H9 (cell line): ENCODE data around the gene TBCB. TPM values are rescaled to one million over a fixed set of nuclear protein-coding genes. Genes with fewer than 3 reads are reported as not detected.

Experiments
- DNase-seq: peaks from one replicate; pipeline ENCODE4 v3.0.0-alpha.2; 2017
- H2AFZ ChIP-seq: one replicate; pipeline ENCODE4 v1.6.1; 2013; ENCODE audit warnings: mild to moderate bottlenecking, low read length, control low read depth, moderate library complexity
- H2AK5ac ChIP-seq: 2 replicates; pipeline ENCODE4 v1.6.1; 2013; ENCODE audit warnings: low read length, control low read depth, mixed read lengths; ENCODE audit not compliant: insufficient read length
- H2BK120ac ChIP-seq: one replicate; pipeline ENCODE4 v1.6.1; 2013; ENCODE audit warnings: low read depth, mild to moderate bottlenecking, low read length, control low read depth, inconsistent platforms; ENCODE audit not compliant: poor library complexity, severe bottlenecking
- H2BK12ac ChIP-seq: 2 replicates; pipeline ENCODE4 v1.6.1; 2013; ENCODE audit warnings: low read length, control low read depth, mixed read lengths, low read depth; ENCODE audit not compliant: insufficient read length
- H2BK15ac ChIP-seq: 2 replicates; pipeline ENCODE4 v1.6.1; 2013; ENCODE audit warnings: low read depth, low read length, control low read depth
- H2BK20ac ChIP-seq: one replicate; pipeline ENCODE4 v1.6.1; 2013; ENCODE audit warnings: low read depth, mild to moderate bottlenecking, low read length, control low read depth, inconsistent platforms; ENCODE audit not compliant: poor library complexity, severe bottlenecking
- H2BK5ac ChIP-seq: 2 replicates; pipeline ENCODE4 v1.6.1; 2013; ENCODE audit warnings: low read length, control low read depth, mixed read lengths; ENCODE audit not compliant: insufficient read length
- H3K14ac ChIP-seq: 2 replicates; pipeline ENCODE4 v1.6.1; 2013; ENCODE audit warnings: low read length, control low read depth; ENCODE audit not compliant: insufficient read depth
- H3K18ac ChIP-seq: 2 replicates; pipeline ENCODE4 v1.6.1; 2013; ENCODE audit warnings: low read depth, mild to moderate bottlenecking, mixed read lengths, low read length, control low read depth; ENCODE audit not compliant: insufficient read length
- H3K23ac ChIP-seq: 2 replicates; pipeline ENCODE4 v1.6.1; 2013; ENCODE audit warnings: low read length, control low read depth, mixed read lengths, low read depth; ENCODE audit not compliant: insufficient read length
- H3K23me2 ChIP-seq: 2 replicates; pipeline ENCODE4 v1.6.1; 2013; ENCODE audit warnings: low read depth, mild to moderate bottlenecking, mixed read lengths, low read length, control low read depth; ENCODE audit not compliant: insufficient read length, poor library complexity, severe bottlenecking
- H3K27ac ChIP-seq: 2 replicates; pipeline ENCODE4 v1.5.1; 2013; ENCODE audit warnings: low read length, control low read depth, mixed read lengths, low read depth; ENCODE audit not compliant: insufficient read length
- H3K27me3 ChIP-seq: 2 replicates; pipeline ENCODE4 v1.6.1; 2013; ENCODE audit warnings: low read length, control low read depth, inconsistent platforms; ENCODE audit not compliant: insufficient read depth
- H3K4ac ChIP-seq: 2 replicates; pipeline ENCODE4 v1.6.1; 2013; ENCODE audit warnings: low read depth, mild to moderate bottlenecking, control low read depth, inconsistent platforms, low read length, moderate library complexity
- H3K4me1 ChIP-seq: 2 replicates; pipeline ENCODE4 v1.6.1; 2013; ENCODE audit warnings: low read length, control low read depth, inconsistent platforms; ENCODE audit not compliant: insufficient read depth
- H3K4me2 ChIP-seq: 2 replicates; pipeline ENCODE4 v1.6.1; 2013; ENCODE audit warnings: low read length, control low read depth, mixed read lengths; ENCODE audit not compliant: insufficient read length, insufficient read depth
- H3K56ac ChIP-seq: 2 replicates; pipeline ENCODE4 v1.6.1; 2013; ENCODE audit warnings: low read depth, mild to moderate bottlenecking, mixed read lengths, low read length, control low read depth; ENCODE audit not compliant: insufficient read length
- H3K79me1 ChIP-seq: 2 replicates; pipeline ENCODE4 v1.6.1; 2013; ENCODE audit warnings: low read depth, mild to moderate bottlenecking, moderate library complexity, low read length, control low read depth, inconsistent platforms; ENCODE audit not compliant: insufficient read depth, poor library complexity, severe bottlenecking
- H3K79me2 ChIP-seq: 2 replicates; pipeline ENCODE4 v1.6.1; 2013; ENCODE audit warnings: low read length, control low read depth, inconsistent platforms; ENCODE audit not compliant: insufficient read depth
- H3K9ac ChIP-seq: 2 replicates; pipeline ENCODE4 v1.6.1; 2013; ENCODE audit warnings: low read length, control low read depth, mixed read lengths; ENCODE audit not compliant: insufficient read length; ENCODE audit errors: extremely low read depth
- H3K9me3 ChIP-seq: one replicate; pipeline ENCODE4 v1.6.1; 2013; ENCODE audit warnings: low read depth, low read length, inconsistent platforms; ENCODE audit not compliant: control insufficient read depth
- H3T11ph ChIP-seq: one replicate; pipeline ENCODE4 v1.6.1; 2013; ENCODE audit warnings: mild to moderate bottlenecking, low read length, control low read depth, inconsistent platforms
- H4K20me1 ChIP-seq: one replicate; pipeline ENCODE4 v1.6.1; 2013; ENCODE audit not compliant: control insufficient read depth, insufficient read length, insufficient read depth
- H4K5ac ChIP-seq: 2 replicates; pipeline ENCODE4 v1.6.1; 2013; ENCODE audit warnings: low read depth, mild to moderate bottlenecking, mixed read lengths, low read length, control low read depth; ENCODE audit not compliant: insufficient read length
- H4K8ac ChIP-seq: replicated peaks from 2 replicates; pipeline ENCODE4 v1.6.1; 2013; ENCODE audit warnings: low read length, control low read depth, mixed read lengths, low read depth; ENCODE audit not compliant: insufficient read length
- H4K91ac ChIP-seq: 2 replicates; pipeline ENCODE4 v1.6.1; 2013; ENCODE audit warnings: low read depth, mild to moderate bottlenecking, moderate library complexity, mixed read lengths, low read length, control low read depth; ENCODE audit not compliant: insufficient read length
- H3K27ac Mint-ChIP-seq, 3 experiments: 2 replicates in 2 of 3; 3 replicates in 1 of 3; pipeline ENCODE4 v1.8.0; 2020 to 2021; ENCODE audit warnings: mixed read lengths in 3 of 3, mild to moderate bottlenecking in 1 of 3, moderate library complexity in 1 of 3
- H3K27me3 Mint-ChIP-seq: 2 replicates; pipeline ENCODE4 v1.8.0; 2021; ENCODE audit warnings: low read depth, mild to moderate bottlenecking, moderate library complexity, mixed read lengths
- H3K36me3 Mint-ChIP-seq, 3 experiments: 2 replicates in 2 of 3; 3 replicates in 1 of 3; pipeline ENCODE4 v1.8.0; 2020 to 2021; ENCODE audit warnings: low read depth in 3 of 3, mixed read lengths in 3 of 3; ENCODE audit not compliant: insufficient read depth in 1 of 3
- H3K4me1 Mint-ChIP-seq, 2 experiments: 2 replicates each; pipeline ENCODE4 v1.8.0; 2020; ENCODE audit warnings: mixed read lengths in 2 of 2
- H3K4me3 Mint-ChIP-seq, 2 experiments: 2 replicates in 1 of 2; 3 replicates in 1 of 2; pipeline ENCODE4 v1.8.0; 2020 to 2021; ENCODE audit warnings: mild to moderate bottlenecking in 2 of 2, mixed read lengths in 2 of 2, moderate library complexity in 1 of 2
- H3K9me3 Mint-ChIP-seq, 2 experiments: 2 replicates in 1 of 2; 3 replicates in 1 of 2; pipeline ENCODE4 v1.8.0; 2020; ENCODE audit warnings: mild to moderate bottlenecking in 2 of 2, mixed read lengths in 2 of 2, moderate library complexity in 1 of 2
- CTCF ChIP-seq: fragments of 200-600 bp; sonication (generic); conservative IDR thresholded peaks from 3 replicates; pipeline ENCODE4 v1.8.0; 2021; ENCODE audit warnings: antibody characterized with exemption, mild to moderate bottlenecking
- WGBS: extraction: QIAGEN DNeasy Blood & Tissue Kit; methylation state at CpG from one replicate; pipeline ENCODE4 v1.1.7; 2013; ENCODE audit warnings: missing lambda C conversion rate, low lambda C conversion rate, mixed read lengths; ENCODE audit not compliant: insufficient read length; ENCODE audit errors: extremely low coverage; 5-methylcytosine and 5-hydroxymethylcytosine counted together
- total RNA-seq: library from RNA; stranded (reverse); gene quantifications from 2 replicates; pipeline ENCODE4 v1.2.1, GENCODE V29; 2021

TBCB gene
- total RNA-seq, 1 experiment from 2014 or later, result 216 TPM

- no peak for DNase-seq
- H3K9me3 ChIP-seq, result no peaks in the 10 kb centered on the region
- no peaks in the 10 kb centered on the region for H3K79me2 ChIP-seq
- no peak for TF ChIP-seq CTCF
- H3K27me3 ChIP-seq, result no peaks in the 10 kb centered on the region
- H3T11ph ChIP-seq, result no peak overlapping the region
- H3K23ac ChIP-seq, result no peak overlapping the region
- no peak overlapping the region for H3K9ac ChIP-seq
- no peak overlapping the region for H3K56ac ChIP-seq
- no peak overlapping the region for H4K5ac ChIP-seq
- no peak overlapping the region for H3K4me3 Mint-ChIP-seq
- no peak overlapping the region for H3K18ac ChIP-seq
- H4K8ac ChIP-seq, result no peak overlapping the region
- H3K4me1 Mint-ChIP-seq, result no peaks in the 10 kb centered on the region
- H3K36me3 Mint-ChIP-seq, result peaks cover 29 to 74% (median 58%) of the 10 kb centered on the region in 3 experiments
- no peak overlapping the region for H2BK20ac ChIP-seq
- H2AFZ ChIP-seq, result no peak overlapping the region
- no peaks in the 10 kb centered on the region for H3K79me1 ChIP-seq
- H2BK120ac ChIP-seq, result no peak overlapping the region
- no peak overlapping the region for H4K91ac ChIP-seq
- no peak overlapping the region for H3K27ac Mint-ChIP-seq
- no peak overlapping the region for H2BK5ac ChIP-seq
- no peaks in the 10 kb centered on the region for H3K23me2 ChIP-seq
- H3K4me2 ChIP-seq, result no peak overlapping the region
- H3K9me3 Mint-ChIP-seq, result no peaks in the 10 kb centered on the region
- H3K4me1 ChIP-seq, result no peaks in the 10 kb centered on the region
- H2BK12ac ChIP-seq, result no peak overlapping the region
- H2BK15ac ChIP-seq, result no peak overlapping the region
- H4K20me1 ChIP-seq, result no peaks in the 10 kb centered on the region
- no CpG with 5 or more reads among the region's 19 CpGs for WGBS
- no peak overlapping the region for H3K4ac ChIP-seq
- H3K14ac ChIP-seq, result no peak overlapping the region
- no peaks in the 10 kb centered on the region for H3K27me3 Mint-ChIP-seq
- no peak overlapping the region for H3K27ac ChIP-seq
- no peak overlapping the region for H2AK5ac ChIP-seq
These were observed 16.0 kb upstream of the TBCB start for GRCh38 chr19:36099166-36099785.
